Measurements from ENCODE around the gene AKNA.

The AKNA gene

GRCh38 chr9:114387680-114388356 lies at the start of gene AKNA:
AKNA (minus strand) TSS chr9:114387982; CDS start chr9:114381333, 6,649 bp downstream.
- DNase-seq: no peak

GRCh38 chr9:114437401-114437893 lies 49.7 kb upstream of the AKNA start:
- DNase-seq: no peak

GRCh38 chr9:114434878-114435311 lies 47.1 kb upstream of the AKNA start:
- DNase-seq: no peak

- no peak for DNase-seq
Observed at GRCh38 chr9:114433720-114434255, 46.0 kb upstream of the AKNA start.

GRCh38 chr9:114433086-114433485 lies 45.3 kb upstream of the AKNA start:
- DNase-seq: no peak

- no peak for DNase-seq
Observed at GRCh38 chr9:114432323-114433067, 44.7 kb upstream of the AKNA start.

- DNase-seq: no peak
Observed at GRCh38 chr9:114431770-114432169, 44.0 kb upstream of the AKNA start.

GRCh38 chr9:114431003-114431402 lies 43.2 kb upstream of the AKNA start:
- DNase-seq: no peak

GRCh38 chr9:114430457-114430856 lies 42.7 kb upstream of the AKNA start:
- no peak for DNase-seq

- no peak for DNase-seq
Observed at GRCh38 chr9:114429488-114429887, 41.7 kb upstream of the AKNA start.

- DNase-seq: no peak
Observed at GRCh38 chr9:114428466-114428865, 40.7 kb upstream of the AKNA start.

- DNase-seq: no peak
Observed at GRCh38 chr9:114427644-114428043, 39.9 kb upstream of the AKNA start.

- DNase-seq: no peak
Observed at GRCh38 chr9:114426046-114426948, 38.5 kb upstream of the AKNA start.

GRCh38 chr9:114425126-114425525 lies 37.3 kb upstream of the AKNA start:
- no peak for DNase-seq

- no peak for DNase-seq
Observed at GRCh38 chr9:114424126-114424525, 36.3 kb upstream of the AKNA start.

GRCh38 chr9:114423181-114423580 lies 35.4 kb upstream of the AKNA start:
- no peak for DNase-seq

- DNase-seq: no peak
Observed at GRCh38 chr9:114421147-114421546, 33.4 kb upstream of the AKNA start.

- no peak for DNase-seq
Observed at GRCh38 chr9:114419796-114420195, 32.0 kb upstream of the AKNA start.

GRCh38 chr9:114418053-114418452 lies 30.3 kb upstream of the AKNA start:
- DNase-seq: no peak

GRCh38 chr9:114417511-114417910 lies 29.7 kb upstream of the AKNA start:
- no peak for DNase-seq

- DNase-seq: no peak
Observed at GRCh38 chr9:114416906-114417305, 29.1 kb upstream of the AKNA start.

- DNase-seq: no peak
Observed at GRCh38 chr9:114416290-114416689, 28.5 kb upstream of the AKNA start.

GRCh38 chr9:114414346-114414745 lies 26.6 kb upstream of the AKNA start:
- DNase-seq: no peak
